Thymus (tissue), 11 donors: ENCODE results near the gene TMEM17. TPM values are rescaled to one million over a fixed set of nuclear protein-coding genes. Genes with fewer than 3 reads are reported as not detected.

Experiments
- DNase-seq, 9 donors: peaks; one replicate each; pipeline ENCODE4 v3.0.0-alpha.2; 2013; ENCODE audit warnings: low spot score in 9 of 9, low read depth in 6 of 9, missing footprints in 1 of 9
- H3K27ac ChIP-seq, 2 donors: one replicate each; pipeline ENCODE4 v1.5.1; 2013; ENCODE audit warnings: control low read depth in 1 of 2, low read depth in 1 of 2, low read length in 1 of 2, mild to moderate bottlenecking in 1 of 2, moderate library complexity in 1 of 2
- H3K27me3 ChIP-seq, 2 donors: one replicate each; pipeline ENCODE4 v1.5.1; 2013; ENCODE audit warnings: low read length in 1 of 2; ENCODE audit not compliant: control insufficient read depth in 2 of 2, insufficient read depth in 1 of 2
- H3K36me3 ChIP-seq, 2 donors: one replicate each; pipeline ENCODE4 v1.5.1; 2013; ENCODE audit warnings: low read length in 1 of 2, mild to moderate bottlenecking in 1 of 2, moderate library complexity in 1 of 2; ENCODE audit not compliant: control insufficient read depth in 2 of 2, insufficient read depth in 2 of 2
- H3K4me1 ChIP-seq, 2 donors: one replicate each; pipeline ENCODE4 v1.5.1; 2013; ENCODE audit warnings: low read length in 2 of 2; ENCODE audit not compliant: control insufficient read depth in 2 of 2, insufficient read depth in 2 of 2
- H3K4me3 ChIP-seq, 2 donors: one replicate each; pipeline ENCODE4 v1.5.1; 2013; ENCODE audit warnings: low read length in 2 of 2, control low read depth in 1 of 2, mild to moderate bottlenecking in 1 of 2
- H3K9me3 ChIP-seq, 2 donors: one replicate each; pipeline ENCODE4 v1.5.1; 2013; ENCODE audit warnings: low read length in 1 of 2, mild to moderate bottlenecking in 1 of 2; ENCODE audit not compliant: control insufficient read depth in 2 of 2, insufficient read depth in 1 of 2
- WGBS: extraction: QIAGEN DNeasy Blood & Tissue Kit; methylation state at CpG from one replicate; pipeline ENCODE4 v1.1.7; 2013; 5-methylcytosine and 5-hydroxymethylcytosine counted together
- polyA plus RNA-seq: library from polyadenylated mRNA; stranded (reverse); fragments of 200-250 nt; gene quantifications from one replicate; pipeline ENCODE4 v1.2.3, GENCODE V29; 2013
- total RNA-seq: library from RNA; stranded (reverse); fragments of 120-200 nt; gene quantifications from one replicate; pipeline ENCODE4 v1.2.4, GENCODE V29; 2013
- donor health status: healthy.

The TMEM17 gene
- total and polyA plus RNA-seq, 2 donors = 1.0 to 1.9 TPM

DNA sequence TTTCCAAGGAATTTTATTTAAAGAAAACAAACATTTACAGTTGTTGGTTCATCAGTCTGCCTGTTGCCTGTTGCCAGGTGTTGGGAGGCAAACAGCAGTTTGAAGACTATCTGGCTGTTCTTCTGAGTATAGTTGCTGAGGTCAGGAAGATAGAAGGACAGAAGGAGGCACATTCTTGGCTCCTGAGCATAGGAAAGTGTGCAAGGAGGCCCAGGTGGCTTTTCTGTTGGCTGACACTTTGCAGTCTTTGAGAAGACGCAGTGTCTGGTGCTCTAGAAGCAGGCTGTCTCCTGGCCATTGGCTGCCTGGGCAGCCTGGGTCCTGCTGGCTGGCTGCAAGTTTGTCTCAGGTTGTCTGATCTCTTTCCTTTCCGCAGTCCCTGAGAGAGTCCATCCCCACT, 36.4 kb downstream of the TMEM17 start:
- Histone ChIP-seq H3K36me3 (no peaks in the 10 kb centered on the region), H3K9me3 (no peaks in the 10 kb centered on the region), H3K4me3 (no peak overlapping the region), H3K27me3 (no peaks in the 10 kb centered on the region), H3K27ac (no peak overlapping the region), H3K4me1 (peaks cover 0 to 30% of the 10 kb centered on the region in 2 donors)
- 97% methylated on average over 2 of the region's 2 CpGs for WGBS
- no peak for DNase-seq

GRCh38 chr2:62469114-62469513, 36.9 kb downstream of the TMEM17 start:
- WGBS = 51% methylated on average over 1 of the region's 1 CpG
- Histone ChIP-seq H3K36me3 (no peaks in the 10 kb centered on the region), H3K9me3 (no peaks in the 10 kb centered on the region), H3K4me1 (peaks cover 0 to 30% of the 10 kb centered on the region in 2 donors), H3K27me3 (no peaks in the 10 kb centered on the region), H3K27ac (no peak overlapping the region), H3K4me3 (no peak overlapping the region)
- DNase-seq = no peak

DNA sequence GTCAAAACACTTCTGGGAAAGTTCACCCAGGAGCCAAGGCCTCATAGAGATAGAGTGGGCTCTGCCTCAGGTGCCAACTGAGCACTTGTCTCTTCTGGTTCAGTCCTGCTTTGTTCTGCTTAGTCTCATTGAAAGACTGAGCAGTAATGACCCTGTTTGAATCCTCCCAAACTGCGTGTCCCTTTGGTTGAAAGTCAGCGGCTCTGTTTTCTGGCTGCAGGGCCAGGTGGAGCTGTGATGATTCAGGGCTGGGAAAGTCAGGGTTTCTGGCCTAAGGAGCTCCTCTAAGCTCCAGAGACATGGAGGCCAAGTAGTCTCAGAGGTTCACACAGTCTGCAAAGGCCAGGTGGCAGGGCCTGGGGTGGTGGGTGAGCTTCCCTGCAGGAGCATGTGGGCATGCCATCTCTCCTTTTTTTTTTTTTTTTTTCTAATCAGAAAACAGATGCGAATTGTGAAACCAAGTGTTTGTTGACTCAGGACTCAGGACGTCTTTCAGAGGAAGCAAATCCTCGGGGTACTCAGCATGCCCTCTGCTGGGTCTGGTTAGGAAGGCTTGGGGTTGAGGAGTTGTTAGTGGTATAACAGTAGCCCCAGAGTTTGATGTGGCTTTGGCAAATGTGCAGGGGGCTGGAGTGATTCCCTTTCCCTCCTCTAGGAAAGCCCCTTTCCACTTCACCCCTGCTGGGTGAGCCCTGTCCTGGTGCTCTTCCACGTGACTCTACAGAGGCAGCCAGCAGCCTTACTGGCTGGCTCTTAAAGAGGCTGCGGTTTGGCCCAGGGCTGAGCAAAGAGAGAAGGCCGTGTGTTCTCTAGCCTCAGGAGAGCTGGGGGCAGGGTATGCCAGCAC, 38.3 kb downstream of the TMEM17 start:
- no peak for DNase-seq
- H3K4me1 ChIP-seq = peaks cover 0 to 23% of the 10 kb centered on the region in 2 donors
- H3K4me3 ChIP-seq = no peak overlapping the region
- no peaks in the 10 kb centered on the region for H3K9me3 ChIP-seq
- H3K27me3 ChIP-seq = no peaks in the 10 kb centered on the region
- WGBS = 84% methylated on average over 8 of the region's 8 CpGs
- no peaks in the 10 kb centered on the region for H3K36me3 ChIP-seq
- peak overlapping the region; percentile 15 to 43 for H3K27ac ChIP-seq

DNA sequence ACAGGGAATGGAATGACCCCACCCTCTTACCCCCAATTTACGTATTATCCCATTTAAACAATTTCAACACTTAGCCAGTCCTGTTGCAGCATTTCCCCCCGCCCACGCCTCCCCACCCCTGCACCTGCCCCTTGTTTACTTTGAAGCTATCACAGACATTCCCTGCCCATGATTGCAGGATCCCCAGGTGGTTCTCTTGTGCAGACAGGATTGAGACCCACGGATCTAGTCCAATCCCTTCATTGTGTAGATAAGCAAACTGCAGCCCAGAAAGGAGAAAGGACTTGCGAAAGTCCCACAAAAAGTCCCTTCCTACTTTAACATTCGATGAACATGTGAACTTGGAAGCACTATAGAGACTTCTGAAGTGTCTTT, 38.9 kb downstream of the TMEM17 start:
- Histone ChIP-seq H3K4me3 (no peak overlapping the region), H3K4me1 (peaks cover 0 to 23% of the 10 kb centered on the region in 2 donors), H3K9me3 (no peaks in the 10 kb centered on the region), H3K27me3 (no peaks in the 10 kb centered on the region), H3K36me3 (no peaks in the 10 kb centered on the region), H3K27ac (peak overlapping the region; percentile 15 to 33)
- 96% methylated on average over 6 of the region's 6 CpGs for WGBS
- peak in 1 of 9 donors; percentile 15 for DNase-seq

GRCh38 chr2:62466503-62466854, 39.5 kb downstream of the TMEM17 start:
- DNase-seq = no peak
- Histone ChIP-seq H3K27ac (peak overlapping the region in 1 of 2 donors; percentile 36), H3K36me3 (no peaks in the 10 kb centered on the region), H3K9me3 (no peaks in the 10 kb centered on the region), H3K27me3 (no peaks in the 10 kb centered on the region), H3K4me1 (peaks cover 0 to 20% of the 10 kb centered on the region in 2 donors), H3K4me3 (no peak overlapping the region)
- 99% methylated on average over 2 of the region's 2 CpGs for WGBS

- 93% methylated on average over 8 of the region's 8 CpGs for WGBS
- DNase-seq = no peak
- Histone ChIP-seq H3K9me3 (no peaks in the 10 kb centered on the region), H3K36me3 (no peaks in the 10 kb centered on the region), H3K27ac (peak overlapping the region in 1 of 2 donors; percentile 36), H3K4me1 (peaks cover 0 to 17% of the 10 kb centered on the region in 2 donors), H3K4me3 (no peak overlapping the region), H3K27me3 (no peaks in the 10 kb centered on the region)
Observed at GRCh38 chr2:62465741-62466502, 40.1 kb downstream of the TMEM17 start.

DNA sequence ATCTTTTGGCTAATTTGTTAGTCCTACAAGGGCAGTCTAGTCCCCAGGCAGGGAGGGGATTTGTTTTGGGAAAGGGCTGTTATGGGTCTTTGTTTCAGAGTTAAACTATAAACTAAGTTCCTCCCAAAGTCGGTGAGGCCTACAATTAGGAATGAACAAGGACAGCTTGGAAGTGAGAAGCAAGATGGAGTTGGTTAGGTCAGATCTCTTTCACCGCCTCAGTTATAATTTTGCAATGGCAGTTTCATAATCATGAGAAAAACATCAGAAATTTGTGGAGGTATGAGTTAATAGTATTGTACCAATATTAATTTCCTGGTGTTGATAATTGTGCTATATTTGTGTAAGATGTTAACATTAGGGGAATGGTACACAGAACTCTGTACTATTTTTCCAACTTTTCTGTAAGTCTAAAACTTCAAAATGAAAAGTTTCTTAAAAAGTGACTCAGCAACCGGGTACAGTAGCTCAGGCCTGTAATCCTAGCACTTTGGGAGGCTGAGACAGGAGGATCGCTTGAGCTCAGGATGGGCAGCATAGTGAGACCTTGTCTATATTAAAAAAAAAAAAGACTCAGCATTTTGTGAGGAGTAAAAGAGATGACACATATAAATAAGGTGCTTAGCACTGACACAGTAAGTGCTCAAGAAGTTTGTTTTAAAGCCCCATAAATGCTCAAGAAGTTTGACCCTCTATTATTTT, 40.8 kb downstream of the TMEM17 start:
- WGBS = 98% methylated on average over 4 of the region's 4 CpGs
- H3K36me3 ChIP-seq = no peaks in the 10 kb centered on the region
- no peak overlapping the region for H3K4me3 ChIP-seq
- H3K4me1 ChIP-seq = peaks cover 0 to 14% of the 10 kb centered on the region in 2 donors
- H3K9me3 ChIP-seq = no peaks in the 10 kb centered on the region
- no peaks in the 10 kb centered on the region for H3K27me3 ChIP-seq
- H3K27ac ChIP-seq = no peak overlapping the region
- DNase-seq = no peak

- H3K4me1 ChIP-seq = peaks cover 0 to 6% of the 10 kb centered on the region in 2 donors
- no peak overlapping the region for H3K4me3 ChIP-seq
- H3K27me3 ChIP-seq = no peaks in the 10 kb centered on the region
- H3K36me3 ChIP-seq = no peaks in the 10 kb centered on the region
- H3K9me3 ChIP-seq = no peaks in the 10 kb centered on the region
- WGBS = 97% methylated on average over 14 of the region's 14 CpGs
- no peak overlapping the region for H3K27ac ChIP-seq
- DNase-seq = no peak
Observed at GRCh38 chr2:62464221-62465007, 41.6 kb downstream of the TMEM17 start.
